T-helper 17 cell (primary cell): ENCODE measurements around the gene EMCN. TPM values are rescaled to one million over a fixed set of nuclear protein-coding genes. Genes with fewer than 3 reads are reported as not detected.

Experiments used
- ATAC-seq: fragments of 150-1000 bp; cut with Tn5 transposase; 2 replicates; pipeline ENCODE4 v1.10.0; 2021; ENCODE audit warnings: mild to moderate bottlenecking, moderate library complexity
- DNase-seq, 3 donors: peaks; one replicate each; pipeline versions ENCODE4 v3.0.0 to v3.0.0-alpha.2; 2020 to 2021
- H3K9me3 ChIP-seq: one replicate; pipeline ENCODE4 v1.7.0; 2013; ENCODE audit warnings: low read length, mild to moderate bottlenecking; ENCODE audit not compliant: control insufficient read depth, poor library complexity, severe bottlenecking
- H3K27ac Mint-ChIP-seq: one replicate; pipeline ENCODE4 v1.8.0; 2022; ENCODE audit warnings: mild to moderate bottlenecking, moderate library complexity, mixed read lengths
- H3K27me3 Mint-ChIP-seq: one replicate; pipeline ENCODE4 v1.8.0; 2022; ENCODE audit warnings: mixed read lengths
- H3K36me3 Mint-ChIP-seq: one replicate; pipeline ENCODE4 v1.8.0; 2022; ENCODE audit warnings: low read depth, mixed read lengths
- H3K4me1 Mint-ChIP-seq: one replicate; pipeline ENCODE4 v1.8.0; 2022; ENCODE audit warnings: mild to moderate bottlenecking, mixed read lengths
- H3K4me3 Mint-ChIP-seq: one replicate; pipeline ENCODE4 v1.8.0; 2022; ENCODE audit warnings: mild to moderate bottlenecking, moderate library complexity, mixed read lengths
- total RNA-seq, 4 donors: library from RNA in 2 of 4; stranded (reverse) in 2 of 4; gene quantifications; one replicate each; pipeline ENCODE4 v1.2.3 and lab custom pipeline; 2022 to 2026

The EMCN gene
- total RNA-seq, 2 donors from 2014 or later, result not detected

- Mint-ChIP-seq H3K4me1 (no peaks in the 10 kb centered on the region), H3K27me3 (peaks cover 20% of the 10 kb centered on the region), H3K27ac (no peak overlapping the region), H3K36me3 (no peaks in the 10 kb centered on the region), H3K4me3 (no peak overlapping the region)
- DNase-seq, result no peak
- no peak for ATAC-seq
- no peaks in the 10 kb centered on the region for H3K9me3 ChIP-seq
Measured at GRCh38 chr4:100516225-100516624, 1.6 kb downstream of the EMCN start.

- no peak overlapping the region for H3K27ac Mint-ChIP-seq
- ATAC-seq, result no peak
- H3K9me3 ChIP-seq, result no peaks in the 10 kb centered on the region
Measured at GRCh38 chr4:100511896-100512295, 5.9 kb downstream of the EMCN start.

GRCh38 chr4:100510551-100510950, 7.3 kb downstream of the EMCN start:
- Mint-ChIP-seq H3K4me3 (no peak overlapping the region), H3K27ac (no peak overlapping the region), H3K27me3 (peaks cover 20% of the 10 kb centered on the region), H3K4me1 (no peaks in the 10 kb centered on the region), H3K36me3 (no peaks in the 10 kb centered on the region)
- no peaks in the 10 kb centered on the region for H3K9me3 ChIP-seq
- no peak for DNase-seq
- ATAC-seq, result no peak

More at GRCh38 chr4:100511896-100512295, 5.9 kb downstream of the EMCN start:
- Mint-ChIP-seq H3K27me3 (peaks cover 20% of the 10 kb centered on the region), H3K4me1 (no peaks in the 10 kb centered on the region), H3K4me3 (no peak overlapping the region), H3K36me3 (no peaks in the 10 kb centered on the region)
- DNase-seq, result no peak

- H3K4me1 Mint-ChIP-seq, result no peaks in the 10 kb centered on the region
- ATAC-seq, result no peak
- H3K36me3 Mint-ChIP-seq, result no peaks in the 10 kb centered on the region
- no peak for DNase-seq
- no peak overlapping the region for H3K27ac Mint-ChIP-seq
- peaks cover 17% of the 10 kb centered on the region for H3K27me3 Mint-ChIP-seq
- H3K4me3 Mint-ChIP-seq, result no peak overlapping the region
- H3K9me3 ChIP-seq, result no peaks in the 10 kb centered on the region
Measured at GRCh38 chr4:100509386-100509785, 8.4 kb downstream of the EMCN start.

- H3K36me3 Mint-ChIP-seq, result no peaks in the 10 kb centered on the region
- no peak for ATAC-seq
- no peak overlapping the region for H3K4me3 Mint-ChIP-seq
- H3K27me3 Mint-ChIP-seq, result peaks cover 21% of the 10 kb centered on the region
- no peaks in the 10 kb centered on the region for H3K4me1 Mint-ChIP-seq
- no peak for DNase-seq
- H3K9me3 ChIP-seq, result no peaks in the 10 kb centered on the region
- no peak overlapping the region for H3K27ac Mint-ChIP-seq
Measured at GRCh38 chr4:100508691-100509090, 9.1 kb downstream of the EMCN start.

- Mint-ChIP-seq H3K4me3 (no peak overlapping the region), H3K4me1 (no peaks in the 10 kb centered on the region), H3K27ac (no peak overlapping the region), H3K27me3 (peaks cover 13% of the 10 kb centered on the region), H3K36me3 (no peaks in the 10 kb centered on the region)
- DNase-seq, result no peak
- ATAC-seq, result no peak
- no peaks in the 10 kb centered on the region for H3K9me3 ChIP-seq
Measured at GRCh38 chr4:100504086-100504874, 13.5 kb downstream of the EMCN start.

- Mint-ChIP-seq H3K36me3 (no peaks in the 10 kb centered on the region), H3K27ac (no peak overlapping the region), H3K4me3 (no peak overlapping the region), H3K4me1 (no peaks in the 10 kb centered on the region), H3K27me3 (no peaks in the 10 kb centered on the region)
- no peak for ATAC-seq
- no peaks in the 10 kb centered on the region for H3K9me3 ChIP-seq
- DNase-seq, result no peak
Measured at GRCh38 chr4:100497791-100498190, 20.0 kb downstream of the EMCN start.

GRCh38 chr4:100495074-100495473, 22.7 kb downstream of the EMCN start:
- H3K4me3 Mint-ChIP-seq, result no peak overlapping the region
- H3K36me3 Mint-ChIP-seq, result no peaks in the 10 kb centered on the region
- no peaks in the 10 kb centered on the region for H3K4me1 Mint-ChIP-seq
- DNase-seq, result no peak
- H3K27me3 Mint-ChIP-seq, result no peaks in the 10 kb centered on the region
- no peak overlapping the region for H3K27ac Mint-ChIP-seq
- no peaks in the 10 kb centered on the region for H3K9me3 ChIP-seq
- ATAC-seq, result no peak

GRCh38 chr4:100494166-100494565, 23.7 kb downstream of the EMCN start:
- no peaks in the 10 kb centered on the region for H3K27me3 Mint-ChIP-seq
- H3K4me3 Mint-ChIP-seq, result no peak overlapping the region
- ATAC-seq, result no peak
- no peaks in the 10 kb centered on the region for H3K9me3 ChIP-seq
- H3K36me3 Mint-ChIP-seq, result no peaks in the 10 kb centered on the region
- H3K27ac Mint-ChIP-seq, result no peak overlapping the region
- DNase-seq, result no peak
- H3K4me1 Mint-ChIP-seq, result no peaks in the 10 kb centered on the region

GRCh38 chr4:100493756-100494155, 24.1 kb downstream of the EMCN start:
- ATAC-seq, result no peak
- H3K27me3 Mint-ChIP-seq, result no peaks in the 10 kb centered on the region
- no peaks in the 10 kb centered on the region for H3K9me3 ChIP-seq
- H3K36me3 Mint-ChIP-seq, result no peaks in the 10 kb centered on the region
- no peak for DNase-seq
- no peak overlapping the region for H3K27ac Mint-ChIP-seq
- H3K4me1 Mint-ChIP-seq, result no peaks in the 10 kb centered on the region
- no peak overlapping the region for H3K4me3 Mint-ChIP-seq

GRCh38 chr4:100492129-100492528, 25.7 kb downstream of the EMCN start:
- Mint-ChIP-seq H3K4me1 (no peaks in the 10 kb centered on the region), H3K4me3 (no peak overlapping the region), H3K27me3 (no peaks in the 10 kb centered on the region), H3K36me3 (no peaks in the 10 kb centered on the region), H3K27ac (no peak overlapping the region)
- no peaks in the 10 kb centered on the region for H3K9me3 ChIP-seq
- no peak for DNase-seq
- no peak for ATAC-seq

GRCh38 chr4:100489305-100489704, 28.5 kb downstream of the EMCN start:
- Mint-ChIP-seq H3K27me3 (no peaks in the 10 kb centered on the region), H3K4me1 (no peaks in the 10 kb centered on the region), H3K27ac (no peak overlapping the region)

GRCh38 chr4:100486496-100486895, 31.3 kb downstream of the EMCN start:
- Mint-ChIP-seq H3K4me1 (no peaks in the 10 kb centered on the region), H3K27ac (no peak overlapping the region), H3K36me3 (no peaks in the 10 kb centered on the region), H3K4me3 (no peak overlapping the region), H3K27me3 (peaks cover 10% of the 10 kb centered on the region)
- DNase-seq, result no peak
- H3K9me3 ChIP-seq, result no peaks in the 10 kb centered on the region
- no peak for ATAC-seq

More at GRCh38 chr4:100489305-100489704, 28.5 kb downstream of the EMCN start:
- no peak for DNase-seq
- Mint-ChIP-seq H3K4me3 (no peak overlapping the region), H3K36me3 (no peaks in the 10 kb centered on the region)
- no peak for ATAC-seq
- H3K9me3 ChIP-seq, result no peaks in the 10 kb centered on the region

- no peak for ATAC-seq
- Mint-ChIP-seq H3K27me3 (peaks cover 11% of the 10 kb centered on the region), H3K36me3 (no peaks in the 10 kb centered on the region), H3K4me3 (no peak overlapping the region), H3K27ac (no peak overlapping the region), H3K4me1 (no peaks in the 10 kb centered on the region)
- H3K9me3 ChIP-seq, result no peaks in the 10 kb centered on the region
- no peak for DNase-seq
Measured at GRCh38 chr4:100483796-100484195, 34.0 kb downstream of the EMCN start.
